Natural killer cell treated with Interleukin-12 subunit alpha and Interleukin-12 subunit beta and Interleukin-15 and Interleukin-18, amount 100 ng/mL, for 72 hours (primary cell): ENCODE data around the gene PLXNA2. TPM values are rescaled to one million over a fixed set of nuclear protein-coding genes. Genes with fewer than 3 reads are reported as not detected.

Source experiments
- ATAC-seq, 2 donors: fragments of 150-1000 bp; cut with Tn5 transposase in 1 of 2; sonication (Bioruptor Pico), chemical (Tn5 transposase) in 1 of 2; 2 replicates each; pipeline ENCODE4 v1.10.0; 2021
- DNase-seq: peaks from one replicate; pipeline ENCODE4 v3.0.0; 2022; ENCODE audit warnings: low spot score
- H3K27ac Mint-ChIP-seq, 2 donors: 1 replicate in 1 of 2; 2 replicates in 1 of 2; pipeline ENCODE4 v1.8.0; 2022; ENCODE audit warnings: mixed read lengths in 2 of 2, mild to moderate bottlenecking in 1 of 2, moderate library complexity in 1 of 2
- H3K27me3 Mint-ChIP-seq, 2 donors: 1 replicate in 1 of 2; 2 replicates in 1 of 2; pipeline ENCODE4 v1.8.0; 2022; ENCODE audit warnings: mixed read lengths in 2 of 2
- H3K36me3 Mint-ChIP-seq: one replicate; pipeline ENCODE4 v1.8.0; 2022; ENCODE audit warnings: mixed read lengths
- H3K4me1 Mint-ChIP-seq, 2 donors: 1 replicate in 1 of 2; 2 replicates in 1 of 2; pipeline ENCODE4 v1.8.0; 2022; ENCODE audit warnings: low read depth in 2 of 2, mixed read lengths in 2 of 2, mild to moderate bottlenecking in 1 of 2
- H3K4me3 Mint-ChIP-seq: one replicate; pipeline ENCODE4 v1.8.0; 2022; ENCODE audit warnings: mixed read lengths
- H3K9me3 Mint-ChIP-seq: 2 replicates; pipeline ENCODE4 v1.8.0; 2022; ENCODE audit warnings: mixed read lengths
- total RNA-seq, 2 donors: library from RNA; stranded (reverse); gene quantifications; one replicate each; pipeline ENCODE4 v1.2.3, GENCODE V29; 2022

The PLXNA2 gene
- total RNA-seq, 2 donors from 2014 or later, result 1.1 to 1.3 TPM

- no peak overlapping the region for H3K4me3 Mint-ChIP-seq
- H3K9me3 Mint-ChIP-seq, result no peaks in the 10 kb centered on the region
- no peak for DNase-seq
- H3K27ac Mint-ChIP-seq, result no peak overlapping the region
- no peaks in the 10 kb centered on the region for H3K36me3 Mint-ChIP-seq
- no peak for ATAC-seq
- no peaks in the 10 kb centered on the region for H3K4me1 Mint-ChIP-seq
- peaks cover 0 to 9% of the 10 kb centered on the region in 2 donors for H3K27me3 Mint-ChIP-seq
Observed at GRCh38 chr1:208105756-208106155, 138.4 kb downstream of the PLXNA2 start.

- Mint-ChIP-seq H3K9me3 (no peaks in the 10 kb centered on the region), H3K36me3 (no peaks in the 10 kb centered on the region), H3K27me3 (peaks cover 0 to 10% of the 10 kb centered on the region in 2 donors), H3K4me1 (no peaks in the 10 kb centered on the region), H3K27ac (no peak overlapping the region), H3K4me3 (no peak overlapping the region)
- DNase-seq (no peak), ATAC-seq (no peak)
Observed at GRCh38 chr1:208103597-208104513, 140.3 kb downstream of the PLXNA2 start.

GRCh38 chr1:208101661-208102431 is 142.3 kb downstream of the PLXNA2 start:
- Mint-ChIP-seq H3K27ac (no peak overlapping the region), H3K9me3 (no peaks in the 10 kb centered on the region), H3K4me1 (no peaks in the 10 kb centered on the region), H3K27me3 (peaks cover 0 to 10% of the 10 kb centered on the region in 2 donors), H3K4me3 (no peak overlapping the region), H3K36me3 (no peaks in the 10 kb centered on the region)
- DNase-seq, result no peak
- ATAC-seq, result no peak

GRCh38 chr1:208100906-208101305 is 143.3 kb downstream of the PLXNA2 start:
- Mint-ChIP-seq H3K27me3 (peaks cover 0 to 8% of the 10 kb centered on the region in 2 donors), H3K4me1 (no peaks in the 10 kb centered on the region), H3K36me3 (no peaks in the 10 kb centered on the region), H3K9me3 (no peaks in the 10 kb centered on the region), H3K4me3 (no peak overlapping the region), H3K27ac (no peak overlapping the region)
- DNase-seq (no peak), ATAC-seq (no peak)

- Mint-ChIP-seq H3K27me3 (peaks cover 0 to 8% of the 10 kb centered on the region in 2 donors), H3K9me3 (no peaks in the 10 kb centered on the region), H3K4me3 (no peak overlapping the region), H3K36me3 (no peaks in the 10 kb centered on the region), H3K4me1 (no peaks in the 10 kb centered on the region), H3K27ac (no peak overlapping the region)
- DNase-seq (no peak), ATAC-seq (no peak)
Observed at GRCh38 chr1:208100106-208100505, 144.1 kb downstream of the PLXNA2 start.

GRCh38 chr1:208098773-208099172 is 145.4 kb downstream of the PLXNA2 start:
- ATAC-seq, result no peak
- H3K36me3 Mint-ChIP-seq, result no peaks in the 10 kb centered on the region
- H3K4me3 Mint-ChIP-seq, result no peak overlapping the region
- H3K27me3 Mint-ChIP-seq, result peaks cover 0 to 8% of the 10 kb centered on the region in 2 donors
- no peak overlapping the region for H3K27ac Mint-ChIP-seq
- no peaks in the 10 kb centered on the region for H3K9me3 Mint-ChIP-seq
- H3K4me1 Mint-ChIP-seq, result no peaks in the 10 kb centered on the region
- no peak for DNase-seq

GRCh38 chr1:208093754-208094719 is 150.1 kb downstream of the PLXNA2 start:
- H3K36me3 Mint-ChIP-seq, result no peaks in the 10 kb centered on the region
- no peak overlapping the region for H3K27ac Mint-ChIP-seq
- ATAC-seq, result peak in 1 of 2 donors; percentile 58
- H3K4me1 Mint-ChIP-seq, result no peaks in the 10 kb centered on the region
- no peaks in the 10 kb centered on the region for H3K9me3 Mint-ChIP-seq
- no peak for DNase-seq
- H3K27me3 Mint-ChIP-seq, result no peaks in the 10 kb centered on the region
- no peak overlapping the region for H3K4me3 Mint-ChIP-seq

- DNase-seq (no peak), ATAC-seq (no peak)
- Mint-ChIP-seq H3K36me3 (no peaks in the 10 kb centered on the region), H3K27ac (no peak overlapping the region), H3K4me3 (no peak overlapping the region), H3K27me3 (no peaks in the 10 kb centered on the region), H3K4me1 (no peaks in the 10 kb centered on the region), H3K9me3 (no peaks in the 10 kb centered on the region)
Observed at GRCh38 chr1:208093046-208093445, 151.1 kb downstream of the PLXNA2 start.

GRCh38 chr1:208090388-208091301 is 153.5 kb downstream of the PLXNA2 start:
- no peaks in the 10 kb centered on the region for H3K36me3 Mint-ChIP-seq
- ATAC-seq (no peak), DNase-seq (no peak)
- H3K4me1 Mint-ChIP-seq, result peaks cover 11 to 13% of the 10 kb centered on the region in 2 donors
- H3K27ac Mint-ChIP-seq, result no peak overlapping the region
- H3K27me3 Mint-ChIP-seq, result no peaks in the 10 kb centered on the region
- no peak overlapping the region for H3K4me3 Mint-ChIP-seq
- H3K9me3 Mint-ChIP-seq, result no peaks in the 10 kb centered on the region

- H3K4me1 Mint-ChIP-seq, result peaks cover 12 to 15% of the 10 kb centered on the region in 2 donors
- no peak overlapping the region for H3K27ac Mint-ChIP-seq
Observed at GRCh38 chr1:208089761-208090370, 154.3 kb downstream of the PLXNA2 start.

GRCh38 chr1:208089149-208089548 is 155.0 kb downstream of the PLXNA2 start:
- H3K36me3 Mint-ChIP-seq, result no peaks in the 10 kb centered on the region
- ATAC-seq, result no peak
- peak; percentile 2 for DNase-seq
- no peak overlapping the region for H3K27ac Mint-ChIP-seq
- H3K4me1 Mint-ChIP-seq, result peaks cover 12 to 15% of the 10 kb centered on the region in 2 donors
- no peak overlapping the region for H3K4me3 Mint-ChIP-seq
- no peaks in the 10 kb centered on the region for H3K27me3 Mint-ChIP-seq
- no peaks in the 10 kb centered on the region for H3K9me3 Mint-ChIP-seq

More at GRCh38 chr1:208089761-208090370, 154.3 kb downstream of the PLXNA2 start:
- Mint-ChIP-seq H3K36me3 (no peaks in the 10 kb centered on the region), H3K4me3 (no peak overlapping the region), H3K9me3 (no peaks in the 10 kb centered on the region), H3K27me3 (no peaks in the 10 kb centered on the region)
- ATAC-seq, result no peak
- peak; percentile 6 for DNase-seq

- Mint-ChIP-seq H3K4me3 (no peak overlapping the region), H3K9me3 (no peaks in the 10 kb centered on the region), H3K36me3 (no peaks in the 10 kb centered on the region), H3K27me3 (no peaks in the 10 kb centered on the region), H3K4me1 (peaks cover 12 to 15% of the 10 kb centered on the region in 2 donors), H3K27ac (no peak overlapping the region)
- ATAC-seq (no peak), DNase-seq (no peak)
Observed at GRCh38 chr1:208088319-208088718, 155.9 kb downstream of the PLXNA2 start.
